HG02642 (cell line): ENCODE measurements around the gene ATP6V1G3.
A peak's percentile ranks its signal among the peaks of the same experiment; 100 is the strongest.
"Not testable (repeated sequence)": the region's sequence is repeated elsewhere in the genome, so short reads cannot be mapped to it uniquely, and the experiment has no call there.

Source experiments
- ATAC-seq: cut with Tn5 transposase; IDR thresholded peaks from one replicate; pipeline ENCODE4 v1.9.1; 2021; ENCODE audit warnings: mild to moderate bottlenecking; ENCODE audit not compliant: unreplicated experiment, poor library complexity

The ATP6V1G3 gene, protein sequence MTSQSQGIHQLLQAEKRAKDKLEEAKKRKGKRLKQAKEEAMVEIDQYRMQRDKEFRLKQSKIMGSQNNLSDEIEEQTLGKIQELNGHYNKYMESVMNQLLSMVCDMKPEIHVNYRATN

DNA sequence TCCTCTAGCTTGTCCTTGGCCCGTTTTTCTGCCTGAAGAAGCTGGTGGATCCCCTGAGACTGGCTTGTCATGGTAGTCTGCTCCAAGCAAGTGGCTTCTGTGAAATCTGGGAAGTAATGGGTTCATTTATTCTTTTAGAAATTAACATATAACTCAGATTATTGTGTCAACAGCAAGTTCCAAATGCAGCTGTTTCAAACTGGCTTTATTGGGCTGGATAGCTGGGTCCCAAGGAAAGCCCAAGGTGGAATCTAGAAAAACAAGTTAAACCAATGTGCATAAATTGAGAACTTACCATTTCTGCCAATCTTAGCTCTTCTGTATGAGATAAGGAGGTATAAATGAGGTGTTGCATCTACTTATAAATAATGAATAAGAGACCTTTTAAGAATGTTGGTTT lies at the start of gene ATP6V1G3:
TSS of gene ATP6V1G3 (minus strand) at position 101 of the 400 bp plus-strand sequence. CDS start at position 71, 30 bp downstream.
- ATAC-seq, result no peak

DNA sequence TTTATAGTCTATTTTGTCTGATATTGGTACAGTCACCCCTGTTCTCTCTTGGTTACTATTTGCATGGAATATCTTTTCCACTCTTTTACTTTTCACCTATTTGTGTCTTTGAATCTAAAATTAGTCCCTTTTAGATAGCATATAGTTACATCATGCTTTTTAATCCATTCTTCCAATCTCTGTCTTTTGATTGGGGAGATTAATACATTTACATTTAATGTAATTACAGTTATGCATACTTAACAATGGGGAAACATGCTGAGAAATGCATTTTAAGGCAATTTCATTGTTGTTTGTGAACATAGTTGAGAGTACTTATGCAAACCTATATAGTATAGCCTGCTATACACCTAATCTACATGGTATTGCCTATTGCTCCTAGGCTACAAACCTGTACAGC lies 48.4 kb upstream of the ATP6V1G3 start:
- no peak for ATAC-seq

DNA sequence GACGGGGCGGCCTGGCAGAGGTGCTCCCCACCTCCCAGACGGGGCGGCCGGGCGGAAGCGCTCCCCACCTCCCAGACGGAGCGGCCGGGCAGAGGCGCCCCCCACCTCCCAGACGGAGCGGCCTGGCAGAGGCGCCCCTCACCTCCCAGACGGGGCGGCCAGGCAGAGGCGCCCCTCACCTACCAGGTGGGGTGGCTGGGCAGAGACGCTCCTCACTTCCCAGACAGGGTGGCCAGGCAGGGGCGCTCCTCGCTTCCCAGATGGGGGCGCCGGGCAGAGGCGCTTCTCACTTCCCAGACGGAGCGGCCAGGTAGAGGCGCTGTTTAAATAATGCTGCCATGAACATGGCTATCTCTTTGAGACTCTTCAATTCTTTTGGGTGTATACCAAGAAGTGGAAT lies 43.7 kb upstream of the ATP6V1G3 start:
- no peak for ATAC-seq

DNA sequence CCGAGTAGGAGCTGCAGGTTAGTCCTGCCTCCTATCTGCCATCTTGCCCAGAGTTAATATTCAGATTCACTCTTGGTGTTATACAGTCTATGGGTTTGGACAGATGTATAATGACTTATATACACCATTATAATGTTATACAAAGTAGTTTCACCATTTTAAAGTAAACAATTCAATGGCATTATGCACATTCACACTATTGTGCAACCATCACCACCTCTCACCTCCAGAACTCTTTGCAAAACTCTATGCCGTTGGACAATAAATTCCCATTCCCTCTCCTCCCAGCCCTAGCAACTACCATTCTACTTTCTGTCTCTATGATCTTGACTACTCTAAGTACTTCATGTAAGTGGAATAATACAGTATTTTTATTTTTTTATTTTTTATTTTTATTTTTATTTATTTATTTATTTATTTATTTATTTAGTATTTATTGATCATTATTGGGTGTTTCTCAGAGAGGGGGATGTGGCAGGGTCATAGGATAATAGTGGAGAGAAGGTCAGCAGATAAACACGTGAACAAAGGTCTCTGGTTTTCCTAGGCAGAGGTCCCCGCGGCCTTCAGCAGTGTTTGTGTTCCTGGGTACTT lies 42.8 kb upstream of the ATP6V1G3 start:
- ATAC-seq, result not testable (repeated sequence)

DNA sequence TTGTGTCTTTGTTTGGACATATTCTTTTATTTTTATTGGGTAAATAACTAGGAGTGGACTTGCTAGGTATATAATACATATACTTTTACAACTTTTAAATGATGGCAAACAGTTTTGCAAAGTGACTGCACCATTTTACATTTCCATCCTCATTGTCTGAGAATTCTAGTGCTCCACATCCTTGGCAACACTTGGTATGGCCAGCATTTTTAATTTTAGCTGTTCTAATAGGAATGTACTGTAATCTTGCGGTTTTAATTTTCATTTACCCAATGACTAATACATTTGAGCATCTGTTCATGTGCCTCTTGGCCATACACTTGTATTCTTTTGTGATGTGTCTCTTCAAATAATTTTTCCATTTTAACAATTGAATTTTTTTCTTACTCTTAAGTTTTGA lies 37.0 kb upstream of the ATP6V1G3 start:
- ATAC-seq, result no peak

DNA sequence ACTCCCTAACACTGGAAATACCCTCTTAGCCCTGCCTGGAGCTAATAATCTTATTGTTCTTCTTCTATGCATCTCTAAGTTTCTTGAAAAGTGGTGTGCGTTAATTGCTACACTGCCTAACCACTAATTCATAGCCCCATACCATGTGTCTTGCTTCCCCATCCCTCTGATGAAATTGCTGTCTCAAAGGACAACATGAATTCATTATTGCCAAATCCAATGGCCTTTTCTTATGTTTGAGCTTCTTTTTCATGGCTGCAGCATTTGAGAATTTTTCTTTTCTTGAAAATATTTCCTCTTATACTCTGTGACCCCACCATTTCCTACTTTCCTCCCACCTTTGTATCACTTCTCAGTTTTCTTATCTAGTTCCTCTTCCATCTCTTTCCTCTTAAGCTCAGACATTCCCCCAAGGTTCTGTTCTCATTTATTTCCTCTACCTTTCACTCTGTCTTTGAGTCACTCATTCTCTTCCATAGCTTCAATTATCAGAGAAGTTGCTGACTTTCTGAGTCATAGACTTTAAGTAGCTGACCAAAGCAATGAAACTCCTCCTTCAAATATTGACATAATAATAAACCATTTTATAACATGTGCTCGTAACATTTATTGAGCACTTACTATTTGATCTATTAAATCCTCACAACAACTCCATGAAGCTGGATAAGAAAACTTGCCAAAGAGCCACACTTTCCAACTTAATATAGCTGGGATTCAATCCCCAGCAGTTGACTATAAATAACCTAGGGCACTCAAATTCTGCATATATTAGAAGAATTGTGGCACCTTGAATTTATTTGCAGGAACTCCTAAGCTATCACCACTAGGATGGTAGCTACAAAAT lies 35.5 kb upstream of the ATP6V1G3 start:
- ATAC-seq, result peak; percentile 72

DNA sequence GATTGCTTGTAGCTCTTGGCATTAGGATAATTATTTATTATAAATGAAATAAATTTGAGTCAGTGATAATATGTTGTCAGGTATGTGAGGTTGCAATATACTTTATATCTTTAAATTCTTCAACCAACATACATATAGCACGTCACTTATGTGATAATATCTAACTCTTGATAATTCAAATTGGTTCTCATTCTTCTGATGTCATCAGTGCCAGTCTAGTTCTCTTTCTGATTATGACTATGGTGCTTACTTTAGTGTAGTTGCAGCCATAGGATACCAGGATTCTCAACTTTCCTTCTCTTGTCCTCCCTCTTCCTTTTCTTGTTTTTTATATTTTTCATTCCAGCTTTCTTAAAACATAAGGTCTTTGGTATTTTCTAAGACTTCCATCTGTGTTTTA lies 34.8 kb upstream of the ATP6V1G3 start:
- ATAC-seq, result no peak

DNA sequence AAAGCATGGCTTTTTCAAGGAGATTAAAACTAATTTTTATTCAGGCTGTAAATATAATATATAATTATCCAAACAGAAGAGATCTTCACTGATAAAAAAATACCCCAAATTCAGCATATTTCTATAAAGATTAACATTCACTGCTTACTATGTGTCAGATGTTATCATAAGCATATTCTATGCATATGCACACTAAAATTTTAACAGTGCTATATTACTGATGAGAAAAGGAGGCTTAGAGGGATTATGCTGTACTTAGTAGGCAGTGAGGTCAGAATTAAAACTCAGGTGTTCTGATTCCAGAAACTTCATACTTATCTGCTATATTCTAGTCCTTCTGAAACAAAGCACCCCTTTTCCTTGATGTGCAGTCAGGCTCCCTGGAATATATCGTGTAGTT lies 33.8 kb upstream of the ATP6V1G3 start:
- ATAC-seq, result no peak

DNA sequence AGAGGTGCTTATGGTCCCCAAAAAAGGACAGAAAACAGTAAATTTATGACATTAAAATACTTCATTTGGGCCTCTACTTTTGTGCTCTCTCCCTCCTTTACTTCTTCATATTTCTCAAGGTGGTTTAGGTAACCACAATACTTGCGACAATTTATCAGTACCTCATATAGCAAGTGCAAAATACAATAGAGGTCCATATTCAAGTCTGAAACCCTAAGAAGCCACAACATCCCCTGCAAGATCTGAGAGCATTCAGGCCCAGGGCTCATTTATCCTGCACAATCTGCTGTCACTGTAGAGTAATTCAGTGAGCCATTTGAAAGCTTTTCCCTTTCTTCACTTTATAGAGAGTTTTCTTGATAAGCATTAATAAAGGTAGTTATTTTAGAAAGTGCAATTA lies 24.2 kb upstream of the ATP6V1G3 start:
- ATAC-seq, result no peak

DNA sequence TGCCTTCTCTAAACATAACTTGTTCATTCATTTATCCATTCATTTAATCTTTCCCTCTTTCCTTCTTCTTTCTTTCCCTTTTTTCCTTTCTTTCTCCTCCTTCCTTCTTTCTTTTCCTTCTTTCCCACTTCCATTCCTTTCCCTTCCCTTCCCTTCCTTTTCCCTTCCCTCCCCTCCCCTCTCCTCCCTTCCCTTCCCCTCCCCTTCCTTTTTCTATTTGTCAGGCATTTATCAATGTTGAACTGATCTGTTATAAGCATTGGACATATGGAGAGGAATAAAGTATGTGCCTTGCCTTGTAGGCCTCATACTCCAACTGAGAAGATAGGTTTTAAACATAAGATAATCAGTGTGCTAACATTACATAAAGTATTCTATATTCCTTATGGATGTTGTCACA lies 23.7 kb upstream of the ATP6V1G3 start:
- no peak for ATAC-seq

DNA sequence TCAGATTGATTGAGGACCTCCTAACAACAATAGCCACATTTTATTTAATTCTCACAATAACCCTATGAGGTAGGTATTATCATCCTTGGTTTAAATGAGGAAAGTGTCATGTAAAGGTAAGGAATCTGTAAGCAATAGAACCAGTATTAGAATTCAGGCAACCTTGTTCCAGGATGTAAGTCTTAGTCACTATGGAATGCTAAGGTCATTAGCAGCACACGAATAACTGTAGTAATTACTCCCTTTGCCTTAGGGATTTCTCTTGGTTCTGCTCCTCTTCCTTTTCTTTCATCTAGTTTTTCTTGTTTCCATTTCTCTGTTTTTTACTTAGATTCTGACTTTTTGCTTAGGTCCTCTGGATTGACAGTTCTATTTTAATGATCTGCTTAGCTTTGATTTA lies 23.1 kb upstream of the ATP6V1G3 start:
- no peak for ATAC-seq

DNA sequence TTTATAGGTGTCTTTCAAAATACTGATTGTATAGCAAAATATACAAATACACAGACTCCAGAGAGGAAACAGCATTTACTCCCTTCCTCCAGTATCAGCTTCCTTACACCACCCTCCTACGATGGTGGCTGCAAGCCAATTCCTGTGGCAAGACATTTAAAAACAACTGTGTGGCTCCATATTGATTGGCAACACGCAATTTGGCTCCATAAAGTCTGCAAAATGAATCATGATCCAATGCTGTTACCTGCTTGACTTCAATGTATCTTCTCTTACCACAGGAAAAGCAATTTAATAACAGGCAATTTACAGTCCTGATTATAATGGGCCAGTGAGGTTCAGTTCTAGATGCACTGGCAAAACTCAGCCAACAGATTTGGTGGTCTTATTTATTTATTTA lies 19.7 kb upstream of the ATP6V1G3 start:
- ATAC-seq, result no peak

DNA sequence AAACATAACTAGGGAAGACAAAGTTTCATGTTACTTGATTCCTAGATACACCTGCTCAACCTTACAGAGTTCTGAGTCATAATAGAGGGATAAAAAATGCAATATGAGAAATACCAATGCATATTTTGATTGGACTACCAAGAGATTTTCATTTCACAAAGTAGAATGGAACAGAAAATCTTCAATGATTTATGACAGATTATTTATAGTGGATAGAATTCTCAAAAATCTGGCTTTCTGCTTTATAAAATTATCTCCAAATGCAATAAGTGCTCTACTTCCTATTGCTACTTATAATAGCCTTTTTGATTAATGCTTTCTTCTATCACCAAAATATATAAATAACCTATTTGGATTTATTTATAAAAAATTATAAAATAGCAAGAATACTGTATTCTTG lies 18.9 kb upstream of the ATP6V1G3 start:
- no peak for ATAC-seq

DNA sequence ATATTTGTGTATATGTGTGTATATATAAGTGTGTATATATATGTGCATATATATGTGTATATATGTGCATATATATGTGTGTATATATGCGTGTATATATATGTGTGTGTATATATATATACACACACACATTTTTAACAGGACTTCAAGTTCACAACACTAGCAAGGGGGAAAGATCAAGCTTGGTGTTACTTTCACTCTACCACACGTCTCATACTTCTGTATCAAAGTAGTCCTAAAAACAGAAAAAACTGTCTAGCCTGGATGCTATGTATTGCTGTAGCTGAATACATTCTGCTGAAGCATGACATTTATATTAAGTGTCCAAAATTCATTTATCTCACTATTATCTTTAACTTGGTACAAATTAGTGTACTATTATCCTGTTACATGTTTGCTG lies 17.9 kb upstream of the ATP6V1G3 start:
- ATAC-seq, result no peak

DNA sequence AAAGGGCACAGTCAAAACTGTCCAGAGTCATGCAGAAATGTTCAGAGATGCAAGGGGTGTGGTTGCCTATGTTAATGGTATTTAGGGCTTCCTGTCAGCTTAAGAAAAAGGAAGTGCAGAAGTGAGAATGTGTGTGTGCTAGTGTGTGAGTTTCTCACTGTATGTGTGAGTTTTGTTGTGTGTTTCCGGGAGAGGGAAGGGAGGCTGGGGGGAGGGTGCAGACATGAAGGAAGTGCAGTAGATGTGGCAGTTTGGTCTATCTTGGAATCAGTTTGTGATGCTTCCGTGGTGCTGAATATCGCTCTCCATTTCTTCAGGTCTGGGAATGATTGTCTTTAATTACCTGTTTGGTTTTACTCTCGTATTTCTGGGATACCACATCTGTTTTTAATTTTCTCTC lies 16.5 kb upstream of the ATP6V1G3 start:
- peak; percentile 91 for ATAC-seq

DNA sequence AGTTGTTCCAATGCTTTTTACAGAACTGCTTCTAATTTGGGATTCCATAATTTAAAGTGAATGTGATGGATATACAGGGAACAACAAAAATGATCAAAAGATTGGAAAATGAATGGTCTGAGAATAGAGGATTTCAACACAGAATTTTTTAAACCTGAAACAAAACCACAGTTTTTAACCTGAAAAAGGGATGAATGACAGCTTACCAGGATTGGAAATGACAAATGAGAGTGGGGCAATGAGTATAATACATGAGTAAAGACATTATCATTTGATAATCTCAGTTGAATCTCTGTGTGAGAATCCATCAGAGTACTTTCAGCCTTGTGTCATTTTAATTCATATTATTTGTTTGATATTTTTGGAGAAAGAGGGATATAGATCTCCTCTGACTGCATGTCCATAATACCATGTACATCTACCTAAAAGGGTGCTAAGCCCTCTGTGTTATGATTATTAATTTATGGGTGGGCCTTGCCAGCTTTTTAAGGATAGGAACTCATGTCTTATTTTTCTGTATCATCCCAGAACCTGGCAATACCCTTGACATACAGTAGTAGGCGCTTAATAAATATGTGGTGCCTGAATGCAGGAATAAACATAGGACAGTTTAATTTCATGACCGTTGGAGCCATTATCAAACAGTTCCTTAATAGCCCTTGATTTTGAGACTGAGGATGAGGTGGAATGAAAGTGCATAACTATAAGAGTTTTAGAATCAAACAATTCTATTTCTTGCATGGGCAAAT lies 12.4 kb upstream of the ATP6V1G3 start:
- no peak for ATAC-seq

DNA sequence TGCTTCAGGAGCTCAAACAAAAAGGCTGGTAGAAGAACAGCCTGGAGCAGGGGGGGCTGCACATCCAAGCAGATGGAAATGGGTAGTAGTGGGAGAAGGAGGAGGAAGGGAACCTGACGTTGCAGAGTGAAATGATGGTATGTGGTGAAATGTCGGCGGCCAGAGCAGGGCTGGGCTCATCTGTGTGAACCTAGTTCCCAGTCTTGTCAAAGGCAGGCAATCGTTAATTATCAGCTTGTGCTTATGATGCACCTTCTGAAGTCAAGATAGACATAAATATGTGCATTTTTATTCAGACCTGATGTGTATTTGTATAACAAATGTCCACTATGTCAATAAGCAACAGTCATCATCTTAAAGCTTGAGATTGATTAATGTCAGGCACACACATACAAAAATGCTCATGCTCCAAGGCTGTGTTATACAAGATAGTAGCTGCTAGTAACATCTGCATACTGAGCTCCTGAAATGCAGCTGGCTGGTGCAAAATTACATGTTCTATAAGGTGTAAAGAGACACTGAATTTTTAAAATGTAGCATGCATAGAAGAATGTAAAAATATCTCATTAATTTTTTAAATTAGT lies 10.6 kb upstream of the ATP6V1G3 start:
- ATAC-seq, result no peak

DNA sequence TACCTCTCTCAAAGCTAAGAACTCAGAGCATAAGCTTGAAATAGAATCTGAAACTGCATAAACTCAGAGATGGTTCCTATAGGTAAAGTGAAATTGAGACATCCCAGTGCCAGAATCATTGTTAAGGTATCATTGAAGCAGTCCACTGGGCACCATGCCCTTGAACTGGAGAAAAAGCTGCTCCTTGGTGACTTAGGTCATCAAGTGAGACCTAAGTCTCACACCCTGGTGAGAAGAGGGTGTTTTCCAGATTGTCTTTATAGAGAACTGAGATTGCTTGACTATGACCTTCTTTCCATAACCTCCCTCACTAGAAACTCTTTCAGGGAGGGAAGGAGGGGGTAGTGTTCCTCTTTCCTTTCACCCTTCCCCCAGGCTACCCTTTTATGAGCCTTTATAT lies 9.4 kb upstream of the ATP6V1G3 start:
- peak; percentile 88 for ATAC-seq

DNA sequence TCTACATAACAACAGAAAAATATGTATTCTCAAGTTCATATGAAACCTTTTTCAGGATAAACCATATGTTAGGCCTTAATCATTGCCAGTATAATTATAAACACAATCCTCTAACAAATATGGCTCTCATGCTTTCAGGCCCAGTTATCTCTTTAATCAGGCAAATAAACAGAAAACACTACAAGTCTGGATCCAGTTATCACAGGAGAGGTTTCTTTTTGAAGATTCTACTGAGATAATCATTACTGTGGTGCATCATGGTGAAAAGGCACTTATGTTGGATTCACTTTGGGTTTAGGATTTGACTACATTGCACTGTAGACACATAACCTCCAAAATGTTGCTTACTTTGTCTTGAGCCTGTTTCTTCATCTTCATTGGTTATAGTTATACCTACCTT lies 8.4 kb upstream of the ATP6V1G3 start:
- no peak for ATAC-seq

DNA sequence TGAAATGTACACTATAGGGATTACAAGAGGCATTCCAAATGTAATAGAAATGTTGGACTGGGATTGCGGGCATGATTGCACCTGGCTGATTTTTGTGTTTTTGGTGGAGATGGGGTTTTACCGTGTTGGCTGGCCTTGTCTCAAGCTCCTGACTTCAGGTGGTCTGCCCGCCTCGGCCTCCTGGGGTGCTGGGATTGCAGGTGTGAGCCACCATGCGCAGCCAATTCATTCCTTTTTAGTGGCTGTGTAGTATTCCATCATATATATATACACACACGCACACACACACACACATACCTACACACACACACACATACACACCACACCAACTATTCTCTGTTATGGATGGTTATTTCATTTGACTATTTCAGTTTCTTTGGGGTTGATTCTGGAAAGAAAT lies 4.7 kb upstream of the ATP6V1G3 start:
- ATAC-seq, result no peak

DNA sequence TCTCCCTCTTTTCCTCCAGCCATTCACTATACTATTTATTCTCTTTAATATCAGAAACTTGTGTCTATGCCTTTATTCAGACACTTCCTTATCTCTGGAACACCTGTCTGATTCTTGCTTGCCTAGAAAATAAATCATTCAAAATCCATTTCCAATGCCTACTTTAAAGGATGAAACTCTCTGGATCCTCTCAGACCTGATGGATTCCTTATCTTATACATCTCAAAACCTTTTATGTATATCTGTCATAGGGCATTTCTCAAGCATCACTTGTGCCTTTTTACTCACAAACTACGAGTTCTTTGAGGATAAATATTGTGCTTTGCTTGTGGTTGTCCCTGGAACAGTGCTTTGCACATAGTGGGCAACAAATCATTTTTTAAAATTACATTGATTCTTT lies 3.8 kb upstream of the ATP6V1G3 start:
- ATAC-seq, result no peak
